ENCODE measurements around the gene SUGP2.

DNA sequence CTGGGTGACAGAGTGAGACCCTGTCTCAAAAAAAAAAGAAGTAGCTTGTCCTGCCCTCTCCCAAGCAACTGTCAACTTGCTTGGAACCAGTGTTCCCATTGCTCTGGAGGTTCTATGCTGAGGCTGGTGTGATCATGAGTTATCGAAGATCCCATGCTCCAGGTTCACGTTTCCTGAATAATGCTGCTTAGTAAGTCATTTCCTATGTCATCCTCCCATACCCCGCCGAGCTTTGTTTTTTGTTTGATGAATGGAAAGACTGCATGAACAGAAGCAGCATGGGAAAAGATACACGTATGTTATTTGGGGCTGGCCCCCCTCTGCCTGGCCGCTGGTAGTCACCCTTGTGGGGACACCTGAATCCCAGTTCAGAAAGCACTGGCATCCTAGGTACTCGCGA is 41.8 kb upstream of the SUGP2 start:
- TF ChIP-seq, protein P1, sequence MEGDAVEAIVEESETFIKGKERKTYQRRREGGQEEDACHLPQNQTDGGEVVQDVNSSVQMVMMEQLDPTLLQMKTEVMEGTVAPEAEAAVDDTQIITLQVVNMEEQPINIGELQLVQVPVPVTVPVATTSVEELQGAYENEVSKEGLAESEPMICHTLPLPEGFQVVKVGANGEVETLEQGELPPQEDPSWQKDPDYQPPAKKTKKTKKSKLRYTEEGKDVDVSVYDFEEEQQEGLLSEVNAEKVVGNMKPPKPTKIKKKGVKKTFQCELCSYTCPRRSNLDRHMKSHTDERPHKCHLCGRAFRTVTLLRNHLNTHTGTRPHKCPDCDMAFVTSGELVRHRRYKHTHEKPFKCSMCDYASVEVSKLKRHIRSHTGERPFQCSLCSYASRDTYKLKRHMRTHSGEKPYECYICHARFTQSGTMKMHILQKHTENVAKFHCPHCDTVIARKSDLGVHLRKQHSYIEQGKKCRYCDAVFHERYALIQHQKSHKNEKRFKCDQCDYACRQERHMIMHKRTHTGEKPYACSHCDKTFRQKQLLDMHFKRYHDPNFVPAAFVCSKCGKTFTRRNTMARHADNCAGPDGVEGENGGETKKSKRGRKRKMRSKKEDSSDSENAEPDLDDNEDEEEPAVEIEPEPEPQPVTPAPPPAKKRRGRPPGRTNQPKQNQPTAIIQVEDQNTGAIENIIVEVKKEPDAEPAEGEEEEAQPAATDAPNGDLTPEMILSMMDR (IDR thresholded peaks at IDR 0.05; ENCODE audit: insufficient read depth, low read length, poor library complexity, severe bottlenecking), result no peak
- TF ChIP-seq EZH2phosphoT487 (conservative IDR thresholded peaks at IDR 0.05; ENCODE audit: low read length), result no peak

Measured in SU-DHL-6 (cell line).